Skeletal muscle satellite cell (primary cell): Measurements from ENCODE around the gene PKD1L1.

Experiments used
- H3K27me3 ChIP-seq: 2 replicates; pipeline ENCODE4 v1.7.0; 2013; ENCODE audit warnings: low read length; ENCODE audit not compliant: control insufficient read depth, insufficient read depth
- H3K36me3 ChIP-seq: 2 replicates; pipeline ENCODE4 v1.7.0; 2013; ENCODE audit warnings: mild to moderate bottlenecking, control low read depth, low read length; ENCODE audit not compliant: insufficient read depth
- H3K4me1 ChIP-seq: 2 replicates; pipeline ENCODE4 v1.7.0; 2013; ENCODE audit warnings: low read length; ENCODE audit not compliant: control insufficient read depth, insufficient read depth
- H3K4me2 ChIP-seq: 2 replicates; pipeline ENCODE4 v1.7.0; 2013; ENCODE audit warnings: mild to moderate bottlenecking, low read length
- H3K4me3 ChIP-seq: 2 replicates; pipeline ENCODE4 v1.7.0; 2013; ENCODE audit warnings: low read length
- H3K9ac ChIP-seq: 2 replicates; pipeline ENCODE4 v1.7.0; 2013; ENCODE audit warnings: mild to moderate bottlenecking, low read depth, low read length, moderate library complexity
- H3K9me3 ChIP-seq: replicated peaks from 2 replicates; pipeline ENCODE4 v1.7.0; 2013; ENCODE audit warnings: mild to moderate bottlenecking, control low read depth, low read length

Gene PKD1L1

DNA sequence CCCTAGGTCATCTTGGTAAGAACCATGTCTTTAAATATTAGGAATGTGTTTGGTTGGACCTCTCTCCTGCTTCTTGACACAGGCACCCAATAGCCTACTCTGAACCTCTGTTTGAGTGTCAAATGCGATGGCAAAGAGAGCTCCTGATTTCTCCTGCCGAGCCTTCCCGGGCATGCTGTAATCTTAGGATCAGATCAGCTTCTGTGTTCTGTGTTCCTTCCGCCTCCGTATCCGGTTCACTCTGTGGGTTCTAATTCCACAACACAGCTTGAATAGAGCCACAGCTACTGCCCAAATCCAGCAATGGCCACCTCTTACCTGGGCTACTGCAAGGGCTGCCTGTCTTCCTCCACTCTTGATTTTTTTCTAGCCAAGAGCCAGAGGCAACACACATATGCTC, 201.1 kb downstream of the PKD1L1 start:
- no peaks in the 10 kb centered on the region for H3K36me3 ChIP-seq
- H3K9ac ChIP-seq = no peak overlapping the region
- no peak overlapping the region for H3K4me3 ChIP-seq
- H3K4me2 ChIP-seq = no peak overlapping the region
- H3K9me3 ChIP-seq = no peaks in the 10 kb centered on the region
- no peaks in the 10 kb centered on the region for H3K27me3 ChIP-seq
- peaks cover 8% of the 10 kb centered on the region for H3K4me1 ChIP-seq

DNA sequence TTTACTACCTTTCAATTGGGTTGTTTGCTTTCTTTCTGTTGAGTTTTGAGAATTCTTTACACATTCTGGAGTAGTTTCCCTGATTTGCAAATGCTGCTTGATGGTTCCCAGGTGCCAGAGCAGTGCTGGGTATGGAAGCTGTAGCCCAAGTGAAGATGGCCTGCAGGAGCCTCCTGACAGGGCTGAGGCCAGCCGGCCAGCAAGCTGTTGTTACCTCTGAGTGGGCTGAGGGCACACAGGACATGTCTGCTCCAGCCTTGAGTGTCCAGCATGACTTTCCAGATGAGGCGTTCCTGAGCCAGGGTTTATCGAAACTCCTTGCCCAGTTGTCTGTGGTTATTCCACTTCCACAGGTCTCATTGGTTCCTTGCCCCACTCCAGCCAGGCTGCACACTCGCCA, 201.8 kb downstream of the PKD1L1 start:
- H3K27me3 ChIP-seq = no peaks in the 10 kb centered on the region
- no peaks in the 10 kb centered on the region for H3K9me3 ChIP-seq
- H3K4me3 ChIP-seq = no peak overlapping the region
- H3K4me2 ChIP-seq = no peak overlapping the region
- peaks cover 8% of the 10 kb centered on the region for H3K4me1 ChIP-seq
- no peak overlapping the region for H3K9ac ChIP-seq
- no peaks in the 10 kb centered on the region for H3K36me3 ChIP-seq

DNA sequence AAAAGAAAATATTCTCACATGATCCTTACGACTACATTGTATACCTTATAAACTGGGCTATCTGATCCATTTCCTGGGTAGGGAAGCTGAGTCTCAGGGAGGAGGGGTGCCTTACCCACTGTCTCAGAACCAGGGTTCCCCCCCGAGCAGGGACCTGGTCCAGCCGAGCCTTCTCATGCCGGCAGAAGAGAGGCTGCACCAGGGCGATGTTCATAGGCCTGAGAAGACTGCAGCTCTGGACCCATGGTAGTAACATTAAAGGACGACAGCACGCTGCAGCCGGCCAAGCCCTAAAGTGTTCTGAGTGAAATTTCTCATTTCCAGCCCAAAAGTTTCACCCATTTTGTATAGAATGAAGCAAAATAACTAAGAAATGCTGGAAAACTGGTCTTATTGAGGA, 203.4 kb downstream of the PKD1L1 start:
- no peak overlapping the region for H3K4me3 ChIP-seq
- H3K36me3 ChIP-seq = no peaks in the 10 kb centered on the region
- no peak overlapping the region for H3K4me2 ChIP-seq
- no peaks in the 10 kb centered on the region for H3K27me3 ChIP-seq
- no peaks in the 10 kb centered on the region for H3K9me3 ChIP-seq
- H3K4me1 ChIP-seq = peaks cover 8% of the 10 kb centered on the region
- no peak overlapping the region for H3K9ac ChIP-seq

DNA sequence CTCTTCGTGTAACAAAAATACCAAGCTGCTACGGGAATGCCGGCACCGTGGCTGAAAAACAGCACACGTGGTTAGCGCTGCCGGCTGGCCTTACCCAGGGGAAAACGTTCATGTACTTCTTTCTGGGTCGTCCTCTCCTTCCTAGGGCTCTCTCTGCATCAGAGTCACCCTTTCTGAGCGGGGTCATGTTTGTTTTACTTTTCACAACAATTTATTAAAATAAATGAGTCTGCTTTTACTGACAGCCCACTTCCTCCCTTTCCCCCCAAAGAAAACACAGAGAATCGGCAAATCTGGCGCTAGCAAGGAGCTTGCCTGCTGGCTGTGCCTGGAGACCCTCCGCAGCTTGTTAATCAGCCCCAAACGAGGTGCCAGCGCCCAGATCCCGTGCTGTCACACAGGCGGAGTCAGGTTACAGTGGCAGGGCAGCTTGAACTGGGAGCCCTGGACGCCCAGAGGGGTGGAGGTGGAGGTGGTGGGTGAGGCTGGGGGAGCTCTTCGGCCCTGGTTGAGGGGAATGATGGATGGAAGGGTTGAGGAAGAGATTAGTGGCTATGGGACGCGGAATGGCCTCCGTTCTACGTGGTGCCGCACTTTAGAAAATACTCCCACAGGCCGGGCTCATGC, 204.2 kb downstream of the PKD1L1 start:
- Histone ChIP-seq H3K4me3 (no peak overlapping the region), H3K4me1 (peaks cover 8% of the 10 kb centered on the region), H3K4me2 (peak overlapping the region; percentile 64), H3K27me3 (no peaks in the 10 kb centered on the region), H3K36me3 (no peaks in the 10 kb centered on the region), H3K9me3 (no peaks in the 10 kb centered on the region), H3K9ac (peak overlapping the region; percentile 44)

DNA sequence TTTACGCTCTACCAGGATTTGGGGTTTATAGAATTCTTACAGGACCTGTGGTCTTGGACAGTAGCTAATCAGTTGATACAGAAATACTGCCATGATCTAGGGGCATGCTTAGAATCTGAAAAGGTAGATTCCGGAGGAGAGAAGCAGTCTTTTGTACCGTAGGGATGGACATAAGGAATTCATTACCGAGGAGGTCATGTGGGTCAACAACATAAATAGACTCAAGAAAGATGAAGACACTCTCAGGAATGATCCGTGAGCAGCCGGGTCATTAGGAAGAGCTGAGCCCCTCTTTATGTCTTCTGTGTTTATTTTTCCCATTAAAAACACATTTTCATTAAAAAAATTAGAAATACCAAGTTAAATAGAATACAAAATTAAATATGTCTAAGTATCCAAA, 206.3 kb downstream of the PKD1L1 start:
- no peaks in the 10 kb centered on the region for H3K36me3 ChIP-seq
- H3K9me3 ChIP-seq = no peaks in the 10 kb centered on the region
- no peak overlapping the region for H3K4me2 ChIP-seq
- no peak overlapping the region for H3K4me3 ChIP-seq
- no peaks in the 10 kb centered on the region for H3K27me3 ChIP-seq
- H3K9ac ChIP-seq = no peak overlapping the region
- peaks cover 8% of the 10 kb centered on the region for H3K4me1 ChIP-seq

DNA sequence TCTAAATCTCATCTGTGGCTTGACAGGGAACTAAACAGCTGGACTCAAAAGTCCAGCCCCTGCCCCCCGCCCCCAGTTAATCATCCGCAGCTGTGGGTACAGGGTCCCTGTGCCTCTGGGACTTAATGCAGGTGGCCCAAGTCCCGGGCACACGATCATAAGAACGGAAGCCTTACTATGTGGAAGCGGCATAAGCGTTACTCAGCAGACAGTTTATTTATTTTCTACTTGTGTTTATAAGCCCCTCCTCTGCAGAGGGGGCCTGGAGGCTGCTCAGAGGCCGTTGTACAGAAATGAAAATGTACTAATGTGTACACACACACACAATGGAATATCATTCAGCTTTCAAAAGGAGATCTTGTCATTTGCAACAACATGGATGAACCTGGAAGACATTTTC, 208.4 kb downstream of the PKD1L1 start:
- Histone ChIP-seq H3K36me3 (no peaks in the 10 kb centered on the region), H3K4me1 (peaks cover 8% of the 10 kb centered on the region), H3K4me3 (no peak overlapping the region), H3K9me3 (no peaks in the 10 kb centered on the region), H3K27me3 (no peaks in the 10 kb centered on the region), H3K4me2 (no peak overlapping the region), H3K9ac (no peak overlapping the region)

DNA sequence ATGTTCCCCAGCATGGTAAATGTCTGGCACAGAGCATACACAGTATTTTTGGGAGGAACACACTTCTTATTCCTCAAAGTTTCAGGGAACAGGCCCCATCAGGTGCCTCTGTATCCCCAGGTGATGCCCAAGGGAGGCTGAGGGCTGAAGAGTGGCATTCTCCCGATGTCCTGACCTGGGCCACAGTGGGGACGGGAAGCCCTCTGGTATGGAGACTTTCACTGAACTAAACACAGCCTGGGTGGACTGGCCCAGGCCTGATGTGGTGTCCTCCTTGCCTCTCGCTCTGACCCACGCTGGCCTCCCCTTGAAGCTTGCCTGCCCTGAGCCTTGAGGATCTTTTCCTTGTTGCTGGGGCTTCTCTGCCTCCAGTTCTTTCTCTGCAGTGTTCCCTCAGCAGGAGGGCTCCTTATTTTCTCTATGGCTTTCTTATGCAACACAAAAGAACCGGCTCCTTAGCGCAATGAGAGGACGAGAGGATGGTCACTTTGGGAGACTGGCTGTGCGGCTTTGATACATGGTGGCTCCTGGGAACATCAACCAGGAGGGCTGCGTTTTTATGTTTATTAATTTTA, 208.9 kb downstream of the PKD1L1 start:
- Histone ChIP-seq H3K36me3 (no peaks in the 10 kb centered on the region), H3K4me3 (no peak overlapping the region), H3K4me1 (peaks cover 8% of the 10 kb centered on the region), H3K4me2 (no peak overlapping the region), H3K27me3 (no peaks in the 10 kb centered on the region), H3K9ac (no peak overlapping the region), H3K9me3 (no peaks in the 10 kb centered on the region)

DNA sequence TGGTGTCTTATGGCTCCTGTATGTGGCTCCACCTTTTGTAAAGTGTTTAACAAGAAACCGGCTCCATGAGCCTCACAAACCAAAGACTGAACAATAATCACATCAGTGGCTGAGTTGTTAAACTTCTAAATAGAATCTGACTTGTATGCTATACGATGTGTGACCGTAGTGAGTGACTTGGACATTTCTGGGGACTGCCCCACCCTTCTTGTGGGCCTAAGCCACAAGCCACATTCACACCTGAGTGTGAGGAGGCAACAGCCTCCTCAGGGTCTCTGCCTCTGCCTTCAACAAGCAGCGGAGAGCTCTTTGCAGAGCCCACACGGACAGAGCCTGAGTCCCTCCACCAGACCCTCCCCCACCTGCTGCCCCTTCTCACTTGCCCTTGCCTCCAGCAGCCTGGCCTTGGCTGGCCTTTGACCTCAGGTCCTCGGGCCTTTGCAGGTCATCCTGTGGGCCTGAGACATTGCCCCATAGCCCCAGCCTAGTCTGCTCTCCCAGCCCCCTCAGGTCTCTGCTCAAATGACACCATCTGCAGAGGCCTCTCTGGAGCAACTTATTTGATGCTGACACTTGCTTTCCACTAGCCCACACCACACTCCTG, 209.6 kb downstream of the PKD1L1 start:
- Histone ChIP-seq H3K4me3 (no peak overlapping the region), H3K27me3 (no peaks in the 10 kb centered on the region), H3K4me1 (peaks cover 1% of the 10 kb centered on the region), H3K36me3 (no peaks in the 10 kb centered on the region), H3K9ac (no peak overlapping the region), H3K4me2 (no peak overlapping the region), H3K9me3 (no peaks in the 10 kb centered on the region)

DNA sequence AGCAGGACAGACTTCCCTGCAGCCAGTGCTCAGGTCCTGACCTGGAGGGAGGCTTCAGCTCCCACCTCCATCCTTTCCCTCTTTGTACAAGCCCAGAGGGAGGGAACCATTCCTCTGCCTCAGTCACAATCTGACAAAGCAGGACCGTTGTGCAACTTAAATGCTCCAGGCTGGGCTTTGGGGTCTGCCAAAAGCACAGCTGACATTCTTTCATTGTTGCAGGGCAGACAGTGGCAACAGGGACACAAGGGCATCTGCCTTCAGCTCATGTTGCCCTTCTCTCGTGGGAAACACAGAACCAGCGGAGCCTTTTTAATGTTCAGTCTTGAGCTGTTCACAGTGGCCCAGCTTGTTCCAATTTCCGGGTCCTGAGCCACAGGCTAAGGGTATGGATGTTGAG, 210.7 kb downstream of the PKD1L1 start:
- Histone ChIP-seq H3K27me3 (no peaks in the 10 kb centered on the region), H3K4me3 (no peak overlapping the region), H3K36me3 (no peaks in the 10 kb centered on the region), H3K9me3 (no peaks in the 10 kb centered on the region), H3K9ac (no peak overlapping the region), H3K4me2 (no peak overlapping the region), H3K4me1 (no peaks in the 10 kb centered on the region)

DNA sequence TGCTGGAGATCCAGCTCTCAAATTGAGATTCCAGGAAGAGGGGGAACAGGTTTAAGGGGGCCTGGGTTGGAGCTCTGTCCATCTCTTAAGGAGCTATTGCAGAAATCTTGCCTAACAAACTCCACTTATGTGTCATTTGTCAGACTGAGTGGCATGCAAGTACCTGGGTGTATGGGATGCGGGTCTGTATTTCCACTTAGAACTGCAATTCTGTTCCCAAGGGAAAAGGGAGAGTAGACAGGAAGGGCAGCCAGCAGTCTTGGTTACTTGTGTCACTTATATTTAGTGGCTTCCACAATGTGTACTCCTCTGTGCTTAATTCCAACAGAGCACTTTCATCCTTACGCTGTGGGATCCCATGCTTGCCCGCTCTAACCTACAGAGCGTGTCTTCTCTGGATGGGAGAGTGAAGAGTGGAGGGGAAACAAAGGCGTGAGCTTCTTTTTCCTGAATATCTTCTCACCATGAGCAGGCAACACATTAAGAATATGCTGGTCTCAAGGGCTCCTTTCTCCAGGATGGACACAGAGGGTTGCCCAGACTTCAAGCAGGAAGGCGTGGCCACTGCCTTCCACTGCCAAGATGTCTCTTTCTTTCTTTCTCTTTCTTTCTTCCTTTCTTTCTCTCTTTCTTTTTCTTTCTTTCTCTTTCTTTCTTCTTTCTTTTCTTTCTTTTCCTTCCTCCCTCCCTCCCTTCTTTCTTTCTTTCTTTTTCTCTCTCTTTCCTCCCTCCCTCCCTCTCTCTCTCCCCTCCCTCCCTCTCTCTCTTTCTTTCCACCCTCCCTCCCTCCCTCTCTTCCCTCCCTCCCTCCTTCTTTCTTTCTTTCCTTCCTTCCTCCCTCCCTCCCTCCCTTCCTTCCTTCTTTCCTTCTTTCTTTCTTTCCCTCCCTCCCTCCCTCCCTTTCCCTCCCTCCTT, 212.6 kb downstream of the PKD1L1 start:
- Histone ChIP-seq H3K9me3 (no peaks in the 10 kb centered on the region), H3K36me3 (no peaks in the 10 kb centered on the region), H3K27me3 (no peaks in the 10 kb centered on the region), H3K9ac (no peak overlapping the region), H3K4me2 (no peak overlapping the region), H3K4me3 (no peak overlapping the region), H3K4me1 (no peaks in the 10 kb centered on the region)

DNA sequence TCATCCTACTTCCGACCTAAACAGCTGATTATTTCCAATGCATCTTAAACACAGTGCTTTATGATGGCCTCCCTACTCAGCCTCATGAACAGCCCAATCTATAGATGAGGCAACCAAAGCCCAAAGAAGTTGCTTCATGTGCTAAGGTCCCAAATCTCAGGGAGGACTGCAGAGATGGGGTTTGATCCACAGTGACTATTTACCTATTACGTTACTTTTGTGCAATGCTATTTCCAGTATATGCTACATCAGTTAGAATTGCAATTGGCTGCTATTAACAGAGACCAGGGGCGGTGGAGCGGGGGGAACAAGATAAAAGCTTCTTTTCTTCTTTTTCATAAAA, 213.3 kb downstream of the PKD1L1 start:
- no peaks in the 10 kb centered on the region for H3K27me3 ChIP-seq
- H3K9me3 ChIP-seq = no peaks in the 10 kb centered on the region
- H3K36me3 ChIP-seq = no peaks in the 10 kb centered on the region
- H3K9ac ChIP-seq = no peak overlapping the region
- no peak overlapping the region for H3K4me3 ChIP-seq
- H3K4me1 ChIP-seq = no peaks in the 10 kb centered on the region
- H3K4me2 ChIP-seq = no peak overlapping the region
